HepG2 (cell line): ENCODE data around the gene PFAS. TPM values are rescaled to one million over a fixed set of nuclear protein-coding genes. Genes with fewer than 3 reads are reported as not detected.

Experiments used
- ARHGAP35 ChIP-seq: sonication (generic); formaldehyde crosslinking; IDR thresholded peaks from 2 replicates; pipeline ENCODE4 v1.9.0; 2022; ENCODE audit warnings: mild to moderate bottlenecking, inconsistent platforms, moderate library complexity, missing genetic modification reagents, borderline replicate concordance
- HIC2 ChIP-seq: sonication (generic); formaldehyde crosslinking; IDR thresholded peaks from 2 replicates; pipeline ENCODE4 v1.9.0; 2022; ENCODE audit warnings: low read depth, missing genetic modification reagents
- KMT2A ChIP-seq: sonication (generic); formaldehyde crosslinking; IDR thresholded peaks from 2 replicates; pipeline ENCODE4 v1.4.0; 2020; ENCODE audit warnings: missing genetic modification reagents
- MED1 ChIP-seq: sonication (generic); formaldehyde crosslinking; IDR thresholded peaks from 2 replicates; pipeline ENCODE4 v1.4.0; 2020; ENCODE audit warnings: missing genetic modification reagents
- PLRG1 ChIP-seq: fragments of 450-650 bp; conservative IDR thresholded peaks from 2 replicates; pipeline ENCODE4 v1.6.1; 2016
- RCOR2 ChIP-seq: IDR thresholded peaks from 2 replicates; pipeline ENCODE4 v1.6.1; 2016; ENCODE audit warnings: missing biosample characterization, missing genetic modification reagents
- SP4 ChIP-seq: sonication (generic); formaldehyde crosslinking; IDR thresholded peaks from 2 replicates; pipeline ENCODE4 v1.8.1; 2023; ENCODE audit warnings: mild to moderate bottlenecking, missing genetic modification reagents
- ZEB1 ChIP-seq: IDR thresholded peaks from 2 replicates; pipeline ENCODE4 v1.6.1; 2012; ENCODE audit warnings: mild to moderate bottlenecking, low read depth, inconsistent platforms; ENCODE audit not compliant: insufficient replicate concordance
- ZNF136 ChIP-seq: sonication (generic); formaldehyde crosslinking; IDR thresholded peaks from 2 replicates; pipeline ENCODE4 v1.8.1; 2022; ENCODE audit warnings: low read depth, mild to moderate bottlenecking, moderate library complexity, missing genetic modification reagents
- ZNF20 ChIP-seq: sonication (generic); formaldehyde crosslinking; IDR thresholded peaks from 2 replicates; pipeline ENCODE4 v1.4.0; 2020; ENCODE audit warnings: mild to moderate bottlenecking, moderate library complexity, missing genetic modification reagents
- ZNF318 ChIP-seq: sonication (generic); formaldehyde crosslinking; IDR thresholded peaks from 2 replicates; pipeline ENCODE4 v1.4.0; 2020; ENCODE audit warnings: mild to moderate bottlenecking, missing genetic modification reagents
- ZNF460 ChIP-seq: sonication (generic); formaldehyde crosslinking; IDR thresholded peaks from 2 replicates; pipeline ENCODE4 v1.5.1; 2020; ENCODE audit warnings: missing genetic modification reagents, mild to moderate bottlenecking, borderline replicate concordance
- ZNF468 ChIP-seq: sonication (generic); formaldehyde crosslinking; IDR thresholded peaks from 2 replicates; pipeline ENCODE4 v1.8.0; 2022; ENCODE audit warnings: mild to moderate bottlenecking, moderate library complexity, missing genetic modification reagents
- ZNF574 ChIP-seq: sonication (generic); formaldehyde crosslinking; IDR thresholded peaks from 2 replicates; pipeline ENCODE4 v1.4.0; 2020; ENCODE audit warnings: missing genetic modification reagents
- ZNF772 ChIP-seq: sonication (generic); formaldehyde crosslinking; IDR thresholded peaks from 2 replicates; pipeline ENCODE4 v1.5.0; 2020; ENCODE audit warnings: mild to moderate bottlenecking, missing genetic modification reagents
- ZNF782 ChIP-seq: sonication (generic); formaldehyde crosslinking; IDR thresholded peaks from 2 replicates; pipeline ENCODE4 v1.4.0; 2020; ENCODE audit warnings: missing genetic modification reagents, mild to moderate bottlenecking, borderline replicate concordance
- polyA plus RNA-seq, 8 experiments: library from polyadenylated mRNA; depleted of rRNA in 3 of 8; stranded (reverse) in 7 of 8; unstranded in 1 of 8; fragments of >200 nt; fragmentation: Illumina TruSeq in 4 of 8; extraction: Trizol in 4 of 8; gene quantifications; 2 replicates each; pipeline versions ENCODE4 v1.2.1 to v1.2.3, GENCODE V29; 2011 to 2016; ENCODE audit warnings: low read depth in 4 of 8, missing spikeins in 1 of 8, mixed read lengths in 1 of 8; ENCODE audit not compliant: insufficient read depth in 1 of 8
- total RNA-seq, 5 experiments: library from RNA; depleted of rRNA; stranded (reverse); fragments of >200 nt; fragmentation: Illumina TruSeq; extraction: Trizol; gene quantifications; 2 replicates each; pipeline ENCODE4 v1.2.3, GENCODE V29; 2016; ENCODE audit warnings: low read depth in 1 of 5

PFAS gene
- total and polyA plus RNA-seq, 2 of the 13 experiments (the other 11 are each of a cell fraction or from before 2014, with no cell fraction given): 49.4 to 58.2 TPM

- TF ChIP-seq SP4 (CRISPR knock-in tag): peak; percentile 72; the same call in 1 of the 2 replicates
- no peak for TF ChIP-seq PLRG1
- peak; percentile 79 for TF ChIP-seq KMT2A (CRISPR knock-in tag)
- TF ChIP-seq ARHGAP35 (CRISPR knock-in tag): no peak; the same call in 1 of the 2 replicates
- TF ChIP-seq ZNF782 (CRISPR knock-in tag): no peak; the same call in 1 of the 2 replicates
- TF ChIP-seq ZNF772 (CRISPR knock-in tag): no peak; the same call in 1 of the 2 replicates
- peak; percentile 81; the same call in 1 of the 2 replicates for TF ChIP-seq ZNF574 (CRISPR knock-in tag)
- TF ChIP-seq MED1 (CRISPR knock-in tag): peak; percentile 43
- TF ChIP-seq ZNF136 (CRISPR knock-in tag): no peak
- no peak for TF ChIP-seq ZNF318
- TF ChIP-seq ZNF460 (CRISPR knock-in tag): no peak
- TF ChIP-seq RCOR2 (CRISPR knock-in tag): no peak
- TF ChIP-seq HIC2 (CRISPR knock-in tag): no peak; the same call in 1 of the 2 replicates
- no peak for TF ChIP-seq ZEB1
- TF ChIP-seq ZNF468 (CRISPR knock-in tag): no peak
- TF ChIP-seq ZNF20 (CRISPR knock-in tag): no peak
These were observed at the start of gene PFAS (continued) for GRCh38 chr17:8248751-8249607.
